Limb (tissue), 2 donors: ENCODE results near the gene PBRM1.

ENCODE experiments used
- DNase-seq, 2 donors: peaks; one replicate each; pipeline ENCODE4 v3.0.0-alpha.2; 2016; ENCODE audit errors: extremely low spot score in 2 of 2

PBRM1 gene

DNA sequence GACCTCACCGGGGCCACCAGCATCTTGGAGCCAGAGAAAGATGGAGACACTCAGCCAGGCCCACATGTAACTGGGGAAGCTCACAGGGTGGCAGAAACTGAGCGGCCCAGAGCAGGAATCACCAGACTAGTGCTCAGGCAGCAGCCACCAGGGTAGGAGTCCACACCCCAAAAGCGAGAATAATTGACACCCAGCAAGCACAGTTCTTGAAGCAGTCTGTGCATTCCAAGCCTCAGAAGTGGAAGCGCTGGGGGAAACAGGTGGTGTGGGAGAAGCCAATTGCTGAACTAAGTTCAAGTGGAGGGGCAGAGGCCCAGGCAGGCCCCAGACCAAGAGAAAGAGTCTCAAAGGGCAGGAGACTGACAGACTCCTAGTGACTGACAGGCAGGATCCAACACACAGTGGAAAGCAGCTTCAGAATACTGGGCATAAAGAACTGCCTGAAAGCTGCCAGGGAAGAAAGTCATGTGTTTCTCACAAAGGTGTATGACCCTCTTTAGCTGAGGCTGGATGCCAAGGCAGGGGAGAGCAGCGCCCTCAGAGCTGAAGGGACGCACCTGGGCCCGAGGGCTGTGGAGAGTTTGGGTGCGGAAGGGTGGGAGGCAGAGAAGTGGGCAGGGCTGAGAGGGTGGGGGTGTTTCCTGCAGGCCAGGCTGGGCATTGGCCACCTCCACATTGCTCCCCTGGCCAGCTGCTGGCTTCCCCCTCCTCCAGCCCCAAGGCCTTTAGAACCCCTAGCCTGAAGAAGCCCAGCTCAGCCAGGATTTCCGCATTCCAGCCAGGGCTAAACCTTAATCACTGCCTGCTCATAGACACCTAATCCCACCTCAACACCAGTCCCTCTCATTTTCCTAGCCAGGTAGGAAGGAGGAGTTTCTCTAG, 159.8 kb downstream of the PBRM1 start:
- DNase-seq = no peak

DNA sequence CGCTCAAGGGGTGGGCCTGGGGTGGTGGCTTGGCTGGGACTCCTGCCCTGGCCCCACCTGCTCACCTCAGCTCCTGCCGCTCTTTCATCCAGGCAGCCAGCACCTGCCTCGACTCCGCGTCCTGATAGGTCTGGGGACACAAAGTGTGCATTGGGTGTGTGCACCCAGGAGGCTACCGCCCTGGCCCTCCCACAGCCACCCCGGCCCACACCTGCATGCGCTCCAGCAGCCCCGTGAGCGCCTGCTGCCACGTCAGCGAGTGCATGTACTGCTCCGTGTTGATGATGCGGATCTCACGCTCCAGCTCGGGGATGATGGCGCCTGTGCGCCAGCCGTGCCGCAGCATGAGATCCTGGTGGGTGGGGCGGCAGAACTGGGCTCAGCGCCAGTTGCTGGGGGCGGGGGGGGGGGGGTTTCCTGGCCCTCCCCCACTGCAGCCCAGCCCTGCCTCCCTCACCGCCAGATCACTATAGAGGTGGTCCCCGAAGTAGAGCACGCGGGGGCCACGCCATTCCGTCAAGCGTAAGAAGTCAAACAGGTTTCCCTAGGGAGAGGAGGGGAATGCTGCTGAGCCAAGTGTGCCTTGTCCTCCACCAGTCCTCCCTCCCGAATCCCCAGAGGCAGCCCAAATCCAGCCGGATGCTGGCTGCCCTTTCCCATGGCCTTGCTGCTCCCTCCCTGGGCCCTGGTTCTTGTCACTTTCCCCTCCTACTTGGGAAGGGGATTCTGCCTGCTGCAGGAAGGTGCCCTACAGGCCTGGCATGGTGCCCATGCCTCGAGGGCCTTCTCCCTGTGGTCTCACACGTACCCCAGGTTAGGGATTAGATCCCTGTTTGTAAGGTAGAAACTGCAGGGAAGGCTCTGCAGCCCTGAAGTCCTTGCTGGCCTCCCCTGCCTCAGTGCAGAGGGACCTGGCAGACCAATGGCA, 160.7 kb downstream of the PBRM1 start:
- no peak for DNase-seq

DNA sequence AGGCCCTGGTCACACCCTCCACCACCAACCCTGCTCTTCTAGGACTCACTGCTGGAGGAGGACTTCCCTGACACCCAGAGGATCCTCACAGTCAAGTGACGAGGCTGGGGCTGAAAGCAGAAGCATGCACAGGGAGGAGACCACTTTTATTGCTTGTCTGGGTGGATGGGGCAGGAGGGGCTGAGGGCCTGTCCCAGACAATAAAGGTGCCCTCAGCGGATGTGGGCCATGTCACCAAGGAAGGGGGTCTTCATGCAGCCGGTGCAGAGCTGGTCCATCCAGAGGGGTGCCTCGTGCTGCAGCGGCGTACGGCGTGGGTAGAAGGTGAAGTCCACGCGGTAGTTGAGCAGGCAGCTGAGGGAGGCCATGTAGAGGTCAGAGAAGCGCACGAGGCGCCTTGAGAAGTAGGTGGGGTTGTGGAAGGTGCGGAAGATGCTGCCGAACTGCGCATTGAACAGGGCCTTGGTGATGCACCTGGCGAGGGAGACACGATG, 161.4 kb downstream of the PBRM1 start:
- DNase-seq = no peak

DNA sequence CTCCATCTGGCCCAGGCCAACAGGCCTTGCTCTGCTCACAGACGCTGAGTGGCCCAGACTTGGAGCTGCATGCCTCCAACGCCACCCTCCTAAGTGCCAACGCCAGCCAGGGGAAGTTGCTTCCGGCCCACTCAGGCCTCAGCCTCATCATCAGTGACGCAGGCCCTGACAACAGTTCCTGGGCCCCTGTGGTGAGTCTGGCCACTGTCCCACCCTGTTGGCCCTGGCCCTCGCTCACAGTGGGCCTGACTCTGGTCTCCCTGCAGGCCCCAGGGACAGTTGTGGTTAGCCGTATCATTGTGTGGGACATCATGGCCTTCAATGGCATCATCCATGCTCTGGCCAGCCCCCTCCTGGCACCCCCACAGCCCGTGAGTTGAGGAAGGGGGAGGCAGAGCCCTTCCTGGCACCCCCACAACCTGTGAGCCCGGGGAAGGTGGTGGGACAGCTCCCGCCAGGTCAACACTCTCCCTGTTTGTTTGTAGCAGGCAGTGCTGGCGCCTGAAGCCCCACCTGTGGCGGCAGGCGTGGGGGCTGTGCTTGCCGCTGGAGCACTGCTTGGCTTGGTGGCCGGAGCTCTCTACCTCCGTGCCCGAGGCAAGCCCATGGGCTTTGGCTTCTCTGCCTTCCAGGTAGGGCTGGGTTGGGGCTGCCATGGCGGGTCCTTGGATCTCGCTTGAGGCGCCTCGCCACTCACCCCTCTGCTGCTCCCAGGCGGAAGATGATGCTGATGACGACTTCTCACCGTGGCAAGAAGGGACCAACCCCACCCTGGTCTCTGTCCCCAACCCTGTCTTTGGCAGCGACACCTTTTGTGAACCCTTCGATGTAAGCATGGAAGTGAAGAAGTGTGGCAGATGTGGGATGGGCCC, 162.1 kb downstream of the PBRM1 start:
- no peak for DNase-seq

DNA sequence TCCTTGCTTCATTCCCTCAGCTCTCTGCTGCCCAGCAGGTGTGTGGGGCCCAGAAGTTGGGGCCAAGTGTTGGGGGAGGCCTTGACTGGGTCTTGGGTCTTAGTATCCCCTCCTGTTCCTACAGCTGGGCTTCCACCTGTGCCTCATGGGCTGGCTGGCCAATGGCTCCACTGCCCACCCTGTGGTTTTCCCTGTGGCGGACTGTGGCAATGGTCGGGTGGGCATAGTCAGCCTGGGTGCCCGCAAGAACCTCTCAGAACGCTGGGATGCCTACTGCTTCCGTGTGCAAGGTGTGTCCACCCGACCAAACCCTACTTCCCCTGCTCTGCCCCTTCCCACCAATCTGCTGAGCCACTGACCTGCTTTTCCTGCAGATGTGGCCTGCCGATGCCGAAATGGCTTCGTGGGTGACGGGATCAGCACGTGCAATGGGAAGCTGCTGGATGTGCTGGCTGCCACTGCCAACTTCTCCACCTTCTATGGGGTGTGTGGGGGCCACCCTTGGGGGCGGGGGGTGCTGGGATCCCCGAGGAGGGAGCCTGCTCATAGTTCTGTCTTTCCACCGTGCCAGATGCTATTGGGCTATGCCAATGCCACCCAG, 163.0 kb downstream of the PBRM1 start:
- DNase-seq = no peak

DNA sequence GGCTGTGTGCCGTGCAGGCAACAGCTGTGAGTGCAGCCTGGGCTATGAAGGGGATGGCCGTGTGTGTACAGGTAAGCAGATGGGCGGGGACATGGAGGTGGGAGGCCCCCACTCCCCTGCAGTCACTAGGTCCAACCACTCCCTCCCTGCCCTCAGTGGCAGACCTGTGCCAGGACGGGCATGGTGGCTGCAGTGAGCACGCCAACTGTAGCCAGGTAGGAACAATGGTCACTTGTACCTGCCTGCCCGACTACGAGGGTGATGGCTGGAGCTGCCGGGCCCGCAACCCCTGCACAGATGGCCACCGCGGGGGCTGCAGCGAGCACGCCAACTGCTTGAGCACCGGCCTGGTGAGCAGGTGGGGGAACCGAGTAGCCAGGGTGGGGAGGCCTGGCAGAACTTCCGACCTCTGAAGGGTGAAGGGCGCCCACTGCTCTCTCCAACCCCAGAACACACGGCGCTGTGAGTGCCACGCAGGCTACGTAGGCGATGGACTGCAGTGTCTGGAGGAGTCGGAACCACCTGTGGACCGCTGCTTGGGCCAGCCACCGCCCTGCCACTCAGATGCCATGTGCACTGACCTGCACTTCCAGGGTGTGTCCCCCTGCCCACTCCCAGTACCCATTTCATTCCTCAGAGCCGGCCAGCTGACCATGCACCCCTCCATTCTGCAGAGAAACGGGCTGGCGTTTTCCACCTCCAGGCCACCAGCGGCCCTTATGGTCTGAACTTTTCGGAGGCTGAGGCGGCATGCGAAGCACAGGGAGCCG, 163.6 kb downstream of the PBRM1 start:
- no peak for DNase-seq

DNA sequence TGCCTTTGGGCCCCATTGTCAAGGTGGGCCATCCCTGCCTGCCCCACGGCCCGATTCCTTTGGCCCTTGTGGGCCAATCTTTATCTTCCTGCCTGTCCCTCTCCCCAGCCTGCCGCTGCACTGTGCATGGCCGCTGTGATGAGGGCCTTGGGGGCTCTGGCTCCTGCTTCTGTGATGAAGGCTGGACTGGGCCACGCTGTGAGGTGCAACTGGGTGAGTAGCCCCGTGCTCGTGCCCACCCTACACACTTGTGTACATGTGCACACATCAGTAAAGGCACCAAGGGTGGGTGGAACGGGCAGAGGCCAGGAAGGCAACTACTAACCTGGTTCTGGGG, 164.3 kb downstream of the PBRM1 start:
- DNase-seq = no peak

DNA sequence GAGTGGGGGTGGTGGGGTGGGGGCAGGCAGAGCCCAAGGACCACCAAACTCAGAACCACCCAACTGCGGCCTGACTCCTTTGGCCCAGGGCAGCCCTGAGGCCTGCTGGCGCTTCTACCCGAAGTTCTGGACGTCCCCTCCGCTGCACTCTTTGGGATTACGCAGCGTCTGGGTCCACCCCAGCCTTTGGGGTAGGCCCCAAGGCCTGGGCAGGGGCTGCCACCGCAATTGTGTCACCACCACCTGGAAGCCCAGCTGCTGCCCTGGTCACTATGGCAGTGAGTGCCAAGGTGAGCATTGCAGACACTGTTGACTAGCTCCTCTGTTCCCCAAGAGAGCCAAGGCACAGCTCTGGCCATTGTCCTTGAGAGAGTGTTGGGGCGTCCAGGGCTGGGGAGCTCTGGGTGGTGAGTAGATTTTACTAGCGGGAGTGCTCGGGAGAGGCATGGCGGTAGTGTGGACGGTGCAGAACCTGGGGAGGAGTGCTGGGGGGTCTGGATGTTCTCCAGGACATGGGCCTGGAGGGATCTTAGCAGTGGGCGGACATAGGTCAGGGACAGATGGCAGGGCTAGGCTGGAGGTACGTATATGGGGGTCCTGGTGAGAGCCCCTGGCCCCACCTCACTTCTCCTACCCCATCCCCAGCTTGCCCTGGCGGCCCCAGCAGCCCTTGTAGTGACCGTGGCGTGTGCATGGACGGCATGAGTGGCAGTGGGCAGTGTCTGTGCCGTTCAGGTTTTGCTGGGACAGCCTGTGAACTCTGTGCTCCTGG, 164.8 kb downstream of the PBRM1 start:
- DNase-seq = no peak

DNA sequence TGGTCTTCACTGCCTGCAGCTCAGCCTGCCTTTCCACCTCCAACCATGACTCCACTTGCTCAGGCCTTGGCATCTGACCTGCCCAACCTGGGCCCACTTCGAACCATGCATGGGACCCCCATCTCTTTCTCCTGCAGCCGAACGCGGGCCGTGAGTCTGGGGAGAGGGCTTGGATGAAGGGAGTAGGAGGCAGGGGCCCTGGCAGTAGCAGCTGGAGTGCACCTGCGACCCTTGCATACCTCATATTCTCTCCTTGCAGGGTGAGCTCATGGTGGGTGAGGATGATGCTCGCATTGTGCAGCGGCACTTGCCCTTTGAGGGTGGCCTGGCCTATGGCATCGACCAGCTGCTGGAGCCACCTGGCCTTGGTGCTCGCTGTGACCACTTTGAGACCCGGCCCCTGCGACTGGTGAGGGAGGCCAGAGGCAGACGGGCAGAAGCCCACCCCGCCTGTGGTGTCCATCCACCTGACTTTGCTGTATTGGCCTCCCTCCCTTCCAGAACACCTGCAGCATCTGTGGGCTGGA, 165.5 kb downstream of the PBRM1 start:
- DNase-seq = no peak

DNA sequence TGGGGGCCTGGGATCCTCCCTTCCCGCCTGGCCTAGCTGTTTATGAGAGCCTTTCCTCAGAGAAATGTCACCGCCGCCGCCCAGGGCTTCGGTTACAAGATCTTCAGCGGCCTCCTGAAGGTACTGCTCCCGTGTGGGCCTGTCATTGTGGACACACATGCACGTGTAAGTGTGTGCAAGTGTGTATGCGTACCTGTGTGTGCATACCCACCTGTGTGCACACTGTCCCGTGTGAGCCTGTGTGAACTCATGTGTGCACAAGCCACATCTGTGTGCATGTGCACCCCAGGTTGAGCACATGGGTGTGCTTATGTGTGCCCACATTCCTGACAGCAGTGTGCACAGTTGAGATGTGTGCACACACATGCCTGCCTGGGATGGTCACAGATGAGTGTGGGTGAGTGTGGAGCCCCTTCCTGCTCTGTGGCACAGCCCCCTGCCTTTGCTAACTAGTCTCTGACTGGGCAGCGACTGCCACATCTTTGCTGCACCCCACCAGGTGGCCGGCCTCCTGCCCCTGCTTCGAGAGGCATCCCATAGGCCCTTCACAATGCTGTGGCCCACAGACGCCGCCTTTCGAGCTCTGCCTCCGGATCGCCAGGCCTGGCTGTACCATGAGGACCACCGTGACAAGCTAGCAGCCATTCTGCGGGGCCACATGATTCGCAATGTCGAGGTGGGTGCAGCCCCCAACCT, 166.1 kb downstream of the PBRM1 start:
- DNase-seq = no peak

DNA sequence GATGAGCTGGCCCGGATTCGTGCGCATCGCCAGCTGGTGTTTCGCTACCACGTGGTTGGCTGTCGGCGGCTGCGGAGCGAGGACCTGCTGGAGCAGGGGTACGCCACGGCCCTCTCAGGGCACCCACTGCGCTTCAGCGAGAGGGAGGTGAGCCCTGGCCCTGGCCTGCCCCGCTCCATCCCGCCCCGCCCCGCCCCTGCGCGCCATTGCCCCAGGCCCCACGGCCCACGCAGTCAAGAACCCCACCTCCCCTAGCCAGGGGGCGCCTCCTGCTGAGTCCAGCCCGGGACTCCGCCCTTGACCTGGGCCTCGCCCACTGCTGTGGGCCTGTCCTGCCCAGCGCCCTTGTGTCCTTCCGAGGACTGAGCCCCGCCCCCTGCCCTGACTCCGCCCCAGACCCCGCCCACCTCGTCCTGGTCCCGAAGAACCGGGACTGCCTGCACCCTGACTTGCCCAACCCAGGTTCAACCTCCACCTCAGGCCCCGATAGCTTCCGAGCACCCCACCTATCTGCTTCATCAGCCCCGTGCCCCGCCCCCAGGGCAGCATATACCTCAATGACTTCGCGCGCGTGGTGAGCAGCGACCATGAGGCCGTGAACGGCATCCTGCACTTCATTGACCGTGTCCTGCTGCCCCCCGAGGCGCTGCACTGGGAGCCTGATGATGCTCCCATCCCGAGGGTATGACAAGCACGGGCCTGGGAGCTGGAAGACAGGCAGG, 166.8 kb downstream of the PBRM1 start:
- DNase-seq = peak in 1 of 2 donors; percentile 52

DNA sequence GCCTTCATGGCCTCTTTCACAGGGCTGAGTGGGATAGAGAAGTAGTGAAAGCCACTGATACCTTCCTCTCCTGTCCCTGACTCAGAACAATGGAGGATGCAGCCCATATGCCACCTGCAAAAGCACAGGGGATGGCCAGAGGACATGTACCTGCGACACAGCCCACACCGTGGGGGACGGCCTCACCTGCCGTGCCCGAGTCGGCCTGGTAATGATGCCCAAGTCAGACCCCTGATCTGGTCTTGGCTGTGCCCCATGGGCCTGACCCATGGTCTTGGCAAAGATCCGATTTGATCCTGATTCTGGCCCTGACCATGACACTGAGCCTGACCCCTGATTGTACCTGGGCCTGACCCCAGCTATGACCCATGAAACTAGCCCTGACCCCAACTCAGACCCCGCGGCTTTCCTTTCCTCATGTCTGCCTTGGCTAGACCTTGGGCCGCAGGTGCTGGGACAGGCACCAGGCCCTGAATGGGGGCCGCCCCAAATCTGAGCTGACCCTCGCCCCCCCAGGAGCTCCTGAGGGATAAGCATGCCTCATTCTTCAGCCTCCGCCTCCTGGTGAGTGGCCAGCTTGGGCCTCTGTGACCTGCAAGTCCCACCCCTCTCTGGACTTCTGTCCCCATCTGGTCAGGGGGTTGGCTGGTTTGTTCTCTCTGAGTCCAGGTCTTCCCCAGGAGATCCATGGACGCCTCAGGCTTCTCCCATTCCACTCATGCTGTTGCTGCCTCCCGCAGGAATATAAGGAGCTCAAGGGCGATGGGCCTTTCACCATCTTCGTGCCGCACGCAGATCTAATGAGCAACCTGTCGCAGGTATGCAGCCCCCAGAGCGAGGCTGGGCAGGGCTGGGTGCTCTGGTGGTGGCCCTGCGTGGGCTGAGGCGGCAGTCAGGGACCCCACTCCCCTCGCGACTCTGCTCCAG, 167.7 kb downstream of the PBRM1 start:
- no peak for DNase-seq

DNA sequence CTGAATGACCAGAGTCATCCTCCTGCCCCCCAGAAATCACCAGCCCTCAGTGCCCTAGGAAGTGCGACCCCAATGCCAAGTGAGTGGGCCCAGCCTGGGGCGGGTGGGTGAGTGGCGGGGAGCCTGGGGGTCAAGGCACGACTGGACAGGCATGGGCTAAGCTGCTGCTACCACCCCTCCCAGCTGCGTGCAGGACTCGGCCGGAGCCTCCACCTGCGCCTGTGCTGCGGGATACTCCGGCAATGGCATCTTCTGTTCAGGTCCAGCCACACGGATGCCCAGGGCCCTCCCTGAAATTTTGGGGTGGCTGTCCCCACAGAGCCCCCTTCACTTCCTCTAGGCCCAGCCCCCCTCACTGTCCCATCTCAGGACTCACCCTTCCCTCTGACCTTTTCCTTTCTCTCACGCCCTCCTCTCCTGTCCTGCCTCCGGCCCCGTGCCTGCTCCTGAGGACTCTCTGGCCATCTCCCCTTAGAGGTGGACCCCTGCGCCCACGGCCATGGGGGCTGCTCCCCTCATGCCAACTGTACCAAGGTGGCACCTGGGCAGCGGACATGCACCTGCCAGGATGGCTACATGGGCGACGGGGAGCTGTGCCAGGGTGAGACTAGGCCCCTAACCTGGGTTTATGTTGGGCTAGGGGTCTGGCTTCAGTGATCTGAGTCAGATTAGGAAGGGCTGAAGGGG, 169.1 kb downstream of the PBRM1 start:
- DNase-seq = no peak

DNA sequence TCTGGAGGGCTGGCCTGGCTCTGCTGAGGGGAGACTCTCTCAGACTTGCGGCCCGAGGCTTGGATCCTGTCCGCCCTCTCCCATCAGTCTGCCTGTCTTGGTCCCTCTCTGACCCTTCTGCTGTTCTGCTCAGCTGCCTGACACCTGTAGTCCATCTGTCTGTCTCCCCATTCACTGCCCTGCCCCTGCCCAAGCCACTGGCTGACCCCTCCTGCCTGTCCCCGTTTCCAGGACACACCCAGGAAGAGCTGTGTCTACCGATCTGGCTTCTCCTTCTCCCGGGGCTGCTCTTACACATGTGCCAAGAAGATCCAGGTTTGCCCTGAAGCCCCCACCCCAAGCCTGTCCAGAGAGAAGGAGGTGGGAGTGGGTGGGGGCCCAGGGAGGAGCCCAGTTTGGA, 170.5 kb downstream of the PBRM1 start:
- no peak for DNase-seq

DNA sequence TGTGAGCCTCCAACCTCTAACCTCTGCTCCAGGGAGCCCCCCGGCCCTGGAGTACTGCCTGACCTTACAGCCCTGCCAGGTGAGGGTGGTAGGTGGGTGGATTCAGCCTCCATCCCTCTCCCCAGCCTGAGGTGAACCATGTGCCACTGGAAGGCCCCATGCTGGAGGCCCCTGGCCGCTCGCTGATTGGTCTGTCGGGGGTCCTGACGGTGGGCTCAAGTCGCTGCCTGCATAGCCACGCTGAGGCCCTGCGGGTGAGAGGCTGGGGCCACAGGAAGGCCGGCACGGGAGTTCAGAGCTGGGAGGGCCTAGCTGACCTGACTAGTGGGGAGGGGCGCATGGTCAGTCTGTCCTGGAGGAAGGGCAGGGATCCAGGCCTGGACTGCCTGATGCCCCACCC, 171.1 kb downstream of the PBRM1 start:
- DNase-seq = no peak

DNA sequence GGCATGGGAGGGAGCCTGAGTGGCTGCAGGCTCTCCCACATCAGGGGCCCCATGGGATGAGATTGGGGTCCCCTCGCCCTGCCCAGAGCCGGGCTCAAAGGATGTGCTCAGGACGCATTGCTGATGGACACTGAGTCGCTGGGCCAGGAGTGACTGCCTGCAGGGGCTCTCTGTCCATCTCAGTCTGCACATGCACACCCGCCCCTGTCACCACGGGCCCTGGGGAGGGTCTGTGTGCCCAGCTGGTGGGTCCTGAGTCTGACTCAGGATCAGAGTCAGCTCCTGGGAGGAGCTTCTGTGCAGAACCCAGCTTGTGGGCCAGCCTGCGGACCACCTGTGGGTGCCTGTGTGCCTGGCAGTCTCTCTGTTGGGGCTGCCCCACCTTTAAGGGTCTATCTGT, 172.4 kb downstream of the PBRM1 start:
- DNase-seq = no peak
